Hepatocyte (in vitro differentiated cells): ENCODE measurements around the gene SCN9A. TPM values are rescaled to one million over a fixed set of nuclear protein-coding genes. Genes with fewer than 3 reads are reported as not detected.
A peak's percentile ranks its signal among the peaks of the same experiment; 100 is the strongest.
"Not testable (repeated sequence)": the region's sequence is repeated elsewhere in the genome, so short reads cannot be mapped to it uniquely, and the experiment has no call there.

Experiments used
- DNase-seq: peaks from one replicate; pipeline ENCODE4 v3.0.0-alpha.2; 2016; ENCODE audit warnings: low spot score
- H2AFZ ChIP-seq: fragments of 200-600 bp; sonication (generic); 2 replicates; pipeline ENCODE4 v1.6.0; 2016; ENCODE audit warnings: antibody characterized with exemption, mild to moderate bottlenecking
- H3K27ac ChIP-seq: fragments of 200-600 bp; sonication (generic); 2 replicates; pipeline ENCODE4 v1.5.1; 2016; ENCODE audit warnings: mild to moderate bottlenecking
- H3K27me3 ChIP-seq: fragments of 200-600 bp; sonication (generic); 2 replicates; pipeline ENCODE4 v1.6.1; 2016
- H3K36me3 ChIP-seq: fragments of 200-600 bp; sonication (generic); replicated peaks from 2 replicates; pipeline ENCODE4 v1.5.1; 2016; ENCODE audit warnings: low read depth; ENCODE audit not compliant: insufficient read depth
- H3K4me1 ChIP-seq: fragments of 200-600 bp; sonication (generic); 2 replicates; pipeline ENCODE4 v1.5.1; 2016; ENCODE audit warnings: mild to moderate bottlenecking, moderate library complexity; ENCODE audit not compliant: insufficient read depth
- H3K4me2 ChIP-seq: fragments of 200-600 bp; sonication (generic); 2 replicates; pipeline ENCODE4 v1.6.0; 2016
- H3K4me3 ChIP-seq: fragments of 200-600 bp; sonication (generic); 2 replicates; pipeline ENCODE4 v1.5.1; 2016; ENCODE audit warnings: mild to moderate bottlenecking
- H3K79me2 ChIP-seq: fragments of 200-600 bp; sonication (generic); 2 replicates; pipeline ENCODE4 v1.6.0; 2017; ENCODE audit warnings: mild to moderate bottlenecking
- H3K9me2 ChIP-seq: fragments of 200-600 bp; sonication (generic); replicated peaks from 2 replicates; pipeline ENCODE4 v1.6.0; 2017; ENCODE audit warnings: mild to moderate bottlenecking; ENCODE audit not compliant: insufficient read depth
- H3K9me3 ChIP-seq: fragments of 200-600 bp; sonication (generic); 2 replicates; pipeline ENCODE4 v1.5.1; 2016; ENCODE audit warnings: low read depth, mild to moderate bottlenecking
- H4K20me1 ChIP-seq: fragments of 200-600 bp; sonication (generic); 2 replicates; pipeline ENCODE4 v1.6.0; 2016; ENCODE audit warnings: mild to moderate bottlenecking; ENCODE audit not compliant: insufficient read depth, poor library complexity, severe bottlenecking
- EZH2 ChIP-seq: fragments of 200-600 bp; sonication (generic); IDR thresholded peaks from 2 replicates; pipeline ENCODE4 v1.6.1; 2016; ENCODE audit warnings: antibody characterized with exemption, mild to moderate bottlenecking, borderline replicate concordance
- EZH2phosphoT487 ChIP-seq: fragments of 200-600 bp; sonication (generic); IDR thresholded peaks from one replicate; pipeline ENCODE4 v1.6.1; 2018; ENCODE audit warnings: antibody characterized with exemption, mild to moderate bottlenecking, low read depth, moderate library complexity; ENCODE audit not compliant: unreplicated experiment, severe bottlenecking
- WGBS: methylation state at CpG from one replicate; pipeline ENCODE4 v1.1.6; 2016; ENCODE audit warnings: low lambda C conversion rate; ENCODE audit errors: missing lambda C conversion rate; 5-methylcytosine and 5-hydroxymethylcytosine counted together
- polyA plus RNA-seq: library from polyadenylated mRNA; unstranded; fragments of >200 nt; fragmentation: Nextera tagmentation; extraction: Ambion mirVana; gene quantifications from 2 replicates; pipeline ENCODE4 v1.2.1, GENCODE V29; 2016
- total RNA-seq: library from RNA; depleted of rRNA; stranded (reverse); fragments of >200 nt; gene quantifications from 2 replicates; pipeline ENCODE4 v1.2.3, GENCODE V29; 2014
- TF ChIP-seq, protein P1 (sequence below): fragments of 200-600 bp; sonication (generic); IDR thresholded peaks from 2 replicates; pipeline ENCODE4 v1.5.1; 2016; ENCODE audit warnings: antibody characterized with exemption, mild to moderate bottlenecking; ENCODE audit not compliant: poor library complexity

The SCN9A gene
- total and polyA plus RNA-seq, 2 experiments from 2014 or later: 5.1 to 11.7 TPM

GRCh38 chr2:166411473-166412230 lies 35.9 kb upstream of the SCN9A start:
- no peaks in the 10 kb centered on the region for H3K9me3 ChIP-seq
- H3K36me3 ChIP-seq: no peaks in the 10 kb centered on the region
- no peaks in the 10 kb centered on the region for H3K4me1 ChIP-seq
- no peaks in the 10 kb centered on the region for H3K79me2 ChIP-seq
- H3K4me2 ChIP-seq: no peak overlapping the region
- H4K20me1 ChIP-seq: no peaks in the 10 kb centered on the region
- no peaks in the 10 kb centered on the region for H3K9me2 ChIP-seq
- H3K27ac ChIP-seq: no peak overlapping the region
- no peak overlapping the region for H3K4me3 ChIP-seq
- H2AFZ ChIP-seq: no peak overlapping the region
- H3K27me3 ChIP-seq: no peaks in the 10 kb centered on the region
- TF ChIP-seq EZH2phosphoT487 (no peak), EZH2 (no peak)
- TF ChIP-seq, protein P1, sequence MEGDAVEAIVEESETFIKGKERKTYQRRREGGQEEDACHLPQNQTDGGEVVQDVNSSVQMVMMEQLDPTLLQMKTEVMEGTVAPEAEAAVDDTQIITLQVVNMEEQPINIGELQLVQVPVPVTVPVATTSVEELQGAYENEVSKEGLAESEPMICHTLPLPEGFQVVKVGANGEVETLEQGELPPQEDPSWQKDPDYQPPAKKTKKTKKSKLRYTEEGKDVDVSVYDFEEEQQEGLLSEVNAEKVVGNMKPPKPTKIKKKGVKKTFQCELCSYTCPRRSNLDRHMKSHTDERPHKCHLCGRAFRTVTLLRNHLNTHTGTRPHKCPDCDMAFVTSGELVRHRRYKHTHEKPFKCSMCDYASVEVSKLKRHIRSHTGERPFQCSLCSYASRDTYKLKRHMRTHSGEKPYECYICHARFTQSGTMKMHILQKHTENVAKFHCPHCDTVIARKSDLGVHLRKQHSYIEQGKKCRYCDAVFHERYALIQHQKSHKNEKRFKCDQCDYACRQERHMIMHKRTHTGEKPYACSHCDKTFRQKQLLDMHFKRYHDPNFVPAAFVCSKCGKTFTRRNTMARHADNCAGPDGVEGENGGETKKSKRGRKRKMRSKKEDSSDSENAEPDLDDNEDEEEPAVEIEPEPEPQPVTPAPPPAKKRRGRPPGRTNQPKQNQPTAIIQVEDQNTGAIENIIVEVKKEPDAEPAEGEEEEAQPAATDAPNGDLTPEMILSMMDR: no peak
- no peak for DNase-seq
- WGBS: 63% methylated on average over 6 of the region's 6 CpGs

DNA sequence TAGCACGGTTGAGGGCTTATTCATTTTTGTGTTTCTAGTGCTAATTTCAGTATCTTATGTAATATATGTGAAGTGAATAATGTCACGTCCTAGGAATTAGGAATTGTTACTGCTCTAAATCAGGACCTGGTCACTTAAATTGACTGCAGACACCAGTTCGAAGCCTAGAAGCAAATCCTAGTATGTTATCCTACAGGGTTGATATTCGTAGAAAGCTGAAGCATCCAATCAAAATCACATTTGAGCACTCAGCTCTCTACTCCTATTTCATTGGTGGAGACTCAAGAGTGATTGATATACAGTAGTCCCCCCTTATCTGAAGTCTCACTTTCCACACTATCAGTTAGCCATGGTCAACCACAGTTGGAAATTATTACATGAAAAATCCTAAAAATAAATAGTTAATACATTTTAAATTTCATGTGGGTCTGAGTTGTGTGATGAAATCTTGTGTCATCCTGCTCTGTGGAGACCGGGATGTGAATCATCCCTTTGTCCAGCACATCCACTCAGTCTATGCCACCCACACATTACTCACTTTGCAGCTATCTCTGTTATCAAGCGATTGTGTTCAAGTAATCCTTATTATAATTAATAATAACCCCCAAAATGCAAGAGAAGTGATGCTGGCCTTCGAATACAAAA lies 35.2 kb upstream of the SCN9A start:
- no peaks in the 10 kb centered on the region for H3K9me3 ChIP-seq
- 88% methylated on average over 7 of the region's 7 CpGs for WGBS
- no peaks in the 10 kb centered on the region for H3K9me2 ChIP-seq
- no peak for DNase-seq
- H3K79me2 ChIP-seq: no peaks in the 10 kb centered on the region
- no peaks in the 10 kb centered on the region for H3K27me3 ChIP-seq
- H3K27ac ChIP-seq: no peak overlapping the region
- H3K4me2 ChIP-seq: no peak overlapping the region
- no peaks in the 10 kb centered on the region for H4K20me1 ChIP-seq
- no peaks in the 10 kb centered on the region for H3K4me1 ChIP-seq
- no peaks in the 10 kb centered on the region for H3K36me3 ChIP-seq
- H3K4me3 ChIP-seq: no peak overlapping the region
- H2AFZ ChIP-seq: peak overlapping the region; percentile 12
- no peak for TF ChIP-seq EZH2
- TF ChIP-seq, protein P1: no peak
- TF ChIP-seq EZH2phosphoT487: no peak

DNA sequence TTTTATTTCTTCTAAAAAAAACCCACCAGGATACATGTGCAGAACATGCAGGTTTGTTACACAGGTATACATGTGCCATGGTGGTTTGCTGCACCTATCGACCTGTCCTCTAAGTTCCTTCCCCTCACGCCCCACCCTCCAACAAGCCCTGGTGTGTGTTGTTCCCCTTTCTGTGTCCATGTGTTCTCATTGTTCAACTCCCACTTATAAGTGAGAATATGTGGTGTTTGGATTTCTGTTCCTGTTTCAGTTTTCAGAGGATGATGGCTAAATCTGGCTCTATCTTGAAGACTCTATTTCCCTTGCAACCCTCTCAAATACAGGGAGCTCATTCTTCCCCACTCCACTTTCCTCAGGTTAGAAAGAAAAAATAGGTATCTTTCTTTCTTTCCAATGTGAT lies 32.0 kb upstream of the SCN9A start:
- H3K9me2 ChIP-seq, H2AFZ ChIP-seq, H3K9me3 ChIP-seq, H4K20me1 ChIP-seq, H3K4me1 ChIP-seq, DNase-seq, H3K4me2 ChIP-seq, H3K79me2 ChIP-seq, H3K27me3 ChIP-seq, H3K36me3 ChIP-seq, H3K4me3 ChIP-seq, H3K27ac ChIP-seq: not testable (repeated sequence)
- WGBS: 94% methylated on average over 2 of the region's 2 CpGs

DNA sequence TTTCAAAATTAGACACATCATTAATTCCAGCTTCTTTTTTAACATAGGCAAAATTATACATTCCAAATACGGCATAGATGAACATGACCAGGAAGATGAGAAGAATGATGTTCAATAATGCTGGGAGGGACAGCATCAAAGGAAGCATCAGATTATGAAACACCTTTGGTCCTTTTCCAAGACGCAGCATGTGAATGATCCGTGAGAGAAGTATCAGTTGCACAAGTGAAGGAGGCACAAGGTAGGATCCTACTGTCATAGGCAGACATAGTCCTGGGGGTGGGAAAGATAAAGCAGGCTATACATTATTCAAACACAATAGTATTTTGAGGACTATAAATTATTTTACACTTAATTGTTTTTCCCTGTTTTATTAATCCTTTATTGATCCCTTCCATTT lies 30.6 kb upstream of the SCN9A start:
- H3K4me2 ChIP-seq: no peak overlapping the region
- no peaks in the 10 kb centered on the region for H3K9me2 ChIP-seq
- H3K4me1 ChIP-seq: no peaks in the 10 kb centered on the region
- no peak overlapping the region for H3K4me3 ChIP-seq
- no peak overlapping the region for H2AFZ ChIP-seq
- TF ChIP-seq EZH2: no peak
- no peak for TF ChIP-seq EZH2phosphoT487
- TF ChIP-seq, protein P1: no peak
- 92% methylated on average over 3 of the region's 3 CpGs for WGBS
- H3K9me3 ChIP-seq: no peaks in the 10 kb centered on the region
- H4K20me1 ChIP-seq: no peaks in the 10 kb centered on the region
- no peaks in the 10 kb centered on the region for H3K79me2 ChIP-seq
- no peaks in the 10 kb centered on the region for H3K36me3 ChIP-seq
- no peaks in the 10 kb centered on the region for H3K27me3 ChIP-seq
- H3K27ac ChIP-seq: no peak overlapping the region
- DNase-seq: no peak
